A549 treated with RU486 at 1 μM for 4 hours (cell line): ENCODE measurements around the gene KRTAP5-4. TPM values are rescaled to one million over a fixed set of nuclear protein-coding genes. Genes with fewer than 3 reads are reported as not detected.

Experiments
- total RNA-seq: library from RNA; stranded (reverse); fragments of 200-300 nt; extraction: Qiagen RNA extraction; gene quantifications from 5 replicates; pipeline ENCODE4 v1.2.3, GENCODE V29; 2022; ENCODE audit warnings: low read depth

KRTAP5-4 gene
- not detected in 5 replicates for total RNA-seq

GRCh38 chr11:1622086-1622485, at the start of gene KRTAP5-4:
Gene KRTAP5-4, minus strand, starts transcription at chr11:1622138. Its CDS starts 45 bp downstream, at chr11:1622093.

GRCh38 chr11:1629326-1630185, 7.6 kb upstream of the KRTAP5-4 start, which contains the start of gene KRTAP5-5:
Gene KRTAP5-5, plus strand, starts transcription at chr11:1629775. Its CDS starts 66 bp downstream, at chr11:1629841.

GRCh38 chr11:1608363-1608762, 13.6 kb downstream of the KRTAP5-4 start, which contains the start of gene KRTAP5-3:
Gene KRTAP5-3, minus strand, starts transcription at chr11:1608463. Its CDS starts 78 bp downstream, at chr11:1608385.

GRCh38 chr11:1597994-1598380, 24.0 kb downstream of the KRTAP5-4 start, which contains the start of gene KRTAP5-2:
Gene KRTAP5-2, minus strand, starts transcription at chr11:1598294. Its CDS starts 44 bp downstream, at chr11:1598250.

GRCh38 chr11:1584661-1585370, 37.1 kb downstream of the KRTAP5-4 start, which contains the start of gene KRTAP5-1:
Gene KRTAP5-1, minus strand, starts transcription at chr11:1585283. Its CDS starts 34 bp downstream, at chr11:1585249.

GRCh38 chr11:1572197-1573076, 49.5 kb downstream of the KRTAP5-4 start, which contains the start of gene DUSP8:
Gene DUSP8, minus strand, starts transcription at chr11:1572271. Its CDS starts 6,445 bp downstream, at chr11:1565826.

Other genes starting within 250 kb of the KRTAP5-4 start
- 5.1 to 8.3 TPM (median 6.4 TPM) in 5 replicates for gene BRSK2, start 232.2 kb downstream of the KRTAP5-4 start, total RNA-seq
- 33.6 to 47.2 TPM (median 39.7 TPM) in 5 replicates for gene MOB2, start 135.4 kb downstream of the KRTAP5-4 start, total RNA-seq
- gene DUSP8, start 49.9 kb downstream of the KRTAP5-4 start, total RNA-seq: 1.3 to 2.5 TPM (median 1.7 TPM) in 5 replicates
- not detected in 5 replicates for gene KRTAP5-1, start 36.9 kb downstream of the KRTAP5-4 start, total RNA-seq
- gene KRTAP5-2, start 23.8 kb downstream of the KRTAP5-4 start, total RNA-seq: not detected in 5 replicates
- not detected in 5 replicates for gene KRTAP5-3, start 13.7 kb downstream of the KRTAP5-4 start, total RNA-seq
- gene KRTAP5-5, start 7.6 kb upstream of the KRTAP5-4 start, total RNA-seq: not detected in 5 replicates
- not detected in 5 replicates for gene KRTAP5-6, start 75.1 kb upstream of the KRTAP5-4 start, total RNA-seq
- gene IFITM10, start 128.5 kb upstream of the KRTAP5-4 start, total RNA-seq: 1.0 to 1.4 TPM (median 1.1 TPM) in 5 replicates
- gene CTSD, start 141.8 kb upstream of the KRTAP5-4 start, total RNA-seq: 329 to 529 TPM (median 476 TPM) in 5 replicates
- gene SYT8, start 212.9 kb upstream of the KRTAP5-4 start, total RNA-seq: 0.12 to 1.00 TPM in 2 of 5 replicates, not detected in the others
- gene TNNI2, start 216.8 kb upstream of the KRTAP5-4 start, total RNA-seq: not detected in 5 replicates
- 0.91 to 2.3 TPM (median 1.3 TPM) in 5 replicates for gene LSP1, start 230.9 kb upstream of the KRTAP5-4 start, total RNA-seq